Mammary epithelial cell (primary cell): ENCODE measurements around the gene HMGN5.

Experiments
- EZH2 ChIP-seq: IDR thresholded peaks from 2 replicates; pipeline ENCODE4 v1.6.1; 2012; ENCODE audit warnings: low read length, inconsistent platforms, borderline replicate concordance
- TF ChIP-seq, protein P1 (sequence below), 2 donors: IDR thresholded peaks in 1 of 2; conservative IDR thresholded peaks in 1 of 2; 2 replicates each; pipeline ENCODE4 v1.5.1; 2011 to 2012; ENCODE audit warnings: inconsistent platforms in 2 of 2, low read length in 2 of 2, mild to moderate bottlenecking in 2 of 2, control low read depth in 1 of 2, low read depth in 1 of 2; ENCODE audit not compliant: insufficient read depth in 1 of 2; ENCODE audit errors: extremely low read depth in 1 of 2

DNA sequence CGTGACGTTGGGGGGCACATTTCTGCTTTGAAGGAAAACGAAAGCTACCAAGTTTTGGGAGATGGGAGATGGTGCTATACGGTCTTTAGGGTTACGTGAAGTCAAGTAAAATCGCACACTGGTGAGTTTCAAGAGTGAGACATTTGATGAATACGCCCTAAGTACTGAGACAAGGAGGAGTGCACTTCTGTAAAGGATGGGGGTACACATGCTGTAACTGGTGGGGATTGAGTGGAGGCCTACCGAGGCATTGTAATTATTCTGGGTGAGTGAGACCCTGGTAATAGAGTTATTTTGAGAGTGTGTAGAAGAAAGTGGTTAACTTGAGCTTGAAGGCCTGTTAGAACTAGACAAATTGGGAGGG lies 725 bp upstream of the HMGN5 start:
- TF ChIP-seq, protein P1, sequence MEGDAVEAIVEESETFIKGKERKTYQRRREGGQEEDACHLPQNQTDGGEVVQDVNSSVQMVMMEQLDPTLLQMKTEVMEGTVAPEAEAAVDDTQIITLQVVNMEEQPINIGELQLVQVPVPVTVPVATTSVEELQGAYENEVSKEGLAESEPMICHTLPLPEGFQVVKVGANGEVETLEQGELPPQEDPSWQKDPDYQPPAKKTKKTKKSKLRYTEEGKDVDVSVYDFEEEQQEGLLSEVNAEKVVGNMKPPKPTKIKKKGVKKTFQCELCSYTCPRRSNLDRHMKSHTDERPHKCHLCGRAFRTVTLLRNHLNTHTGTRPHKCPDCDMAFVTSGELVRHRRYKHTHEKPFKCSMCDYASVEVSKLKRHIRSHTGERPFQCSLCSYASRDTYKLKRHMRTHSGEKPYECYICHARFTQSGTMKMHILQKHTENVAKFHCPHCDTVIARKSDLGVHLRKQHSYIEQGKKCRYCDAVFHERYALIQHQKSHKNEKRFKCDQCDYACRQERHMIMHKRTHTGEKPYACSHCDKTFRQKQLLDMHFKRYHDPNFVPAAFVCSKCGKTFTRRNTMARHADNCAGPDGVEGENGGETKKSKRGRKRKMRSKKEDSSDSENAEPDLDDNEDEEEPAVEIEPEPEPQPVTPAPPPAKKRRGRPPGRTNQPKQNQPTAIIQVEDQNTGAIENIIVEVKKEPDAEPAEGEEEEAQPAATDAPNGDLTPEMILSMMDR (conservative IDR thresholded peaks at IDR 0.05 in 1 of 2, IDR thresholded peaks at IDR 0.05 in 1 of 2; ENCODE audit: extremely low read depth in 1 of 2, insufficient read depth in 1 of 2, low read depth in 1 of 2, low read length in 2 of 2), result no peak
- no peak for TF ChIP-seq EZH2
